ENCODE data around the gene VSTM2L. TPM values are rescaled to one million over a fixed set of nuclear protein-coding genes. Genes with fewer than 3 reads are reported as not detected.

VSTM2L gene
- total and polyA plus RNA-seq, 2 of the 13 experiments (the other 11 are each of a cell fraction or from before 2014, with no cell fraction given): not detected

DNA sequence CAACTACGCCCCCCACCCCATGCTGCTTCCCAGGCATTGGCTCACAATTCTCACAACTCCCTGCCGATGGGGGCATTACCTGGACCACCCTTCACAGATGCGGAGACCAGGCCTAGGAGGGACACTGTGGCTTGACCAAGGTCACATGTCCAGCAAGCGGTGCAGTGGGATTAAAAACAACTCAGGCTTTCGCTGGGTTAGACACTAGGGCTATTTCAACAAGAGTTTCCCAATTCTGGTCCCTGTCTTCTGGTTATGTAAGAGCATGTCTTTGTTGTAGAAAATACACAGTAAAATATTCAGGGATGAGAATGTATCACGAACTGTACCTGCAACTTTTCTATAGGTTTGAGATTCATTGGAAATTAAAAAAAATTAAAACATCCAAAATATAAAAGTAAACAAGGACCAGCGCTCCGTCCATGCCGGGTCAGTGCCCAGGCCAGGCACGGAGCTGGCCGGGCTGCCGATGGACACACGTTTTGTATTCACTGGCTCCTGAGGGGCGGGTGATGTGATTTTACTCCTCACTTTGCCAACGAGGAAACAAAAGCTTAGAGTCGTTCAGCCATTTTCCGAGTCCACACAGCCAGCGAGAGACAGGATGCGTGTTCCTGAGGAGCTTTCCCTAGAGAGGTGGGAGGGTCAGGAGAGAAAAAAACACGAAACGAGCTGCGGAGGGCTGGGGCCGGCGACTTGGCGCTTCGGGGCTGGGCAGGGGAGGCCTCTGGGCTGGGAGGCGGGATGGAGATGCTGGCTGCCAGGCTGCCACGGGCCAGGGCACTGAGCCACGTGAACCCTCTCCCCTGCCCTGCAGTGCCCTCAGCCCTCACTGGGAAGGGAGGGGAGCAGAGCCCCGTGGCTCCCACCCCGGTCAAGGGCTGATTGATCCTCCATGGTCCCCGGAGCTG lies 17.1 kb upstream of the VSTM2L start (continued):
- TF ChIP-seq, protein P1, sequence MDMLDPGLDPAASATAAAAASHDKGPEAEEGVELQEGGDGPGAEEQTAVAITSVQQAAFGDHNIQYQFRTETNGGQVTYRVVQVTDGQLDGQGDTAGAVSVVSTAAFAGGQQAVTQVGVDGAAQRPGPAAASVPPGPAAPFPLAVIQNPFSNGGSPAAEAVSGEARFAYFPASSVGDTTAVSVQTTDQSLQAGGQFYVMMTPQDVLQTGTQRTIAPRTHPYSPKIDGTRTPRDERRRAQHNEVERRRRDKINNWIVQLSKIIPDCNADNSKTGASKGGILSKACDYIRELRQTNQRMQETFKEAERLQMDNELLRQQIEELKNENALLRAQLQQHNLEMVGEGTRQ (IDR thresholded peaks at IDR 0.05; ENCODE audit: low read depth, low read length): peak; percentile 39
- TF ChIP-seq, protein P1 (CRISPR knock-in tag; IDR thresholded peaks at IDR 0.05; ENCODE audit: borderline replicate concordance): peak; percentile 63; the same call in 1 of the 2 replicates
- TF ChIP-seq, protein P2, sequence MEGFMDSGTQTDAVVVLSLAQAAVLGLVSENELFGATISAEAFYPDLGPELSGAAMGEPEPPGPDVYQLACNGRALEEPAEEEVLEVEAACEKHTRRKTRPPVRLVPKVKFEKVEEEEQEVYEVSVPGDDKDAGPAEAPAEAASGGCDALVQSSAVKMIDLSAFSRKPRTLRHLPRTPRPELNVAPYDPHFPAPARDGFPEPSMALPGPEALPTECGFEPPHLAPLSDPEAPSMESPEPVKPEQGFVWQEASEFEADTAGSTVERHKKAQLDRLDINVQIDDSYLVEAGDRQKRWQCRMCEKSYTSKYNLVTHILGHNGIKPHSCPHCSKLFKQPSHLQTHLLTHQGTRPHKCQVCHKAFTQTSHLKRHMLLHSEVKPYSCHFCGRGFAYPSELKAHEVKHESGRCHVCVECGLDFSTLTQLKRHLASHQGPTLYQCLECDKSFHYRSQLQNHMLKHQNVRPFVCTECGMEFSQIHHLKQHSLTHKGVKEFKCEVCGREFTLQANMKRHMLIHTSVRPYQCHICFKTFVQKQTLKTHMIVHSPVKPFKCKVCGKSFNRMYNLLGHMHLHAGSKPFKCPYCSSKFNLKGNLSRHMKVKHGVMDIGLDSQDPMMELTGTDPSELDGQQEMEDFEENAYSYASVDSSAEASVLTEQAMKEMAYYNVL (CRISPR knock-in tag; IDR thresholded peaks at IDR 0.05; ENCODE audit: borderline replicate concordance): 0 out of 2 replicates have a peak, but pooled peaks have one; percentile 14
- no peak for TF ChIP-seq RBM22 (optimal IDR thresholded peaks at IDR 0.05; ENCODE audit: low read length)
- TF ChIP-seq SIN3A (IDR thresholded peaks at IDR 0.05; ENCODE audit: borderline replicate concordance, low read depth, low read length): no peak
- TF ChIP-seq ZFP41 (CRISPR knock-in tag; IDR thresholded peaks at IDR 0.05; ENCODE audit: borderline replicate concordance): no peak
- 0 out of 2 replicates have a peak, but pooled peaks have one; percentile 41 for TF ChIP-seq HNRNPL (IDR thresholded peaks at IDR 0.05; ENCODE audit: low read depth, low read length)

Data from HepG2 (cell line).